ENCODE data around the gene ZNFX1.

Gene ZNFX1

DNA sequence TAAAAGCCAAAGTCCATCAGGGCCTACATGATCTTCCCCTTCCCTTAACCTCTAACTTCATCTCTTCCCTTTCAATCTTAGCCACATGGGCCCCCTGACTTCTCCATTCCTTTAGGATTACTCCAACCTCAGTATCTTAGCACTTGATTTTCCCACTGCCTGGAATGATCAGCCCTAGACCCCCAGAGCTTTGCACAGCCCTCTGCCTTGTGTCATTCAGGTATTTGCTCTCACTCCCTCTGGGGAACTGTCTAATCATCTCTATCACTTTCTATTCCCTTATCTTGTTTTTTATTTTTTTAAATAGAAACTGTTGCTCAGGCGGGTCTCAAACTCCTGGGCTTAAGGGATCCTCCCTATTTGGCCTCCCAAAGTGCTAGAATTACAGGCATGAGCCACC lies 13.3 kb upstream of the ZNFX1 start:
- DNase-seq, result peak; percentile 19

DNA sequence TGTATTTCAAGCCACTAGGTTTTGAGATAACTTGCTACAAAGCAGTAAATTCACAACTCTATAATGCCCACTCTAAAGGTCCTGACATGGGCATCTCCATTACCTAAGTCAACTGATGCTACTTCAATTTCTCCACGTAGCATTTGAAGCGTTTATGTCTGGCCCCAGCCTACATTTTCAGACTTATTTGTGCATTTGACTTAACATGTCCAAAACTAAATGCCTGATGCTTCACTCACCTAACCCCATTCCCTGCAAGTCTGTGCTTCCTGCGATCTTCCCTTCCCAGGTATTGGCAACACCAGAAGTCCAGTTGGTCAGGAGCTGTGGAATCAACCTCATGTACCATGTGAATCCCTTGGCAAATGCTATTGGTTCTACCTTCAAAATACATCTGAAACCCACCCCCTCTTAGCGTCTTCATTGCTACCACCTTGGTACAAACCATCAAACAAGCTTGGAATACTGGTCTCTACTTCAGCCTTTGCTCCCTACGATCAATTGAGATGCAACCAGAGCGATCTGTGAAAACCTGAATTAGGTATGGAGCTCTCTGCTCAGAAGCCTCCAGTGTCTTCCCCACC lies 12.8 kb upstream of the ZNFX1 start:
- DNase-seq, result no peak

- DNase-seq, result no peak
Observed at GRCh38 chr20:49288784-49289696, 11.2 kb upstream of the ZNFX1 start.

DNA sequence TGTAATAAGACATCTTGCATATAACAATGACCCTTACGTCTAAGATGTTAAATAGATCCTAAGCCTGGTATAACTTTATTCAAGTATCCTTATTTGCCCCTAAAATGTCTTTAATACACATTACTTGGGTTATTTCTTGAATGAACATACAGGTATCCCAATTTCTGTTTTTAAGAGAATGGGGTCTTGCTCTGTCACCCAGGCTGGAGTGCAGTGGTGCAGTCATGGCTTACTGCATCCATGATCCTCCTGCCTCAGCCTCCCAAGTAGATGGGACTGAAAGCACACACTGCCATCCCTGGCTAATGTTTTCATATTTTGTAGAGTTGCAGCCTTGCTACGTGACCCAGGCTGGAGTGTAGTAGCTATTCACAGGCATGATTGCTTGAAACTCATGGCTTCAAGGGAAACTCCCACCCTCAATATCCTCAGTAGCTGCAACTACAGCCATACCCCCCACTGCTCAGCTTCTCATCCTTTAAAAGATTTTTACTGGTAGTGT lies 10.4 kb upstream of the ZNFX1 start:
- no peak for DNase-seq

GRCh38 chr20:49287555-49288249 lies 9.8 kb upstream of the ZNFX1 start:
- DNase-seq, result no peak

- DNase-seq, result peak; percentile 70
Observed at GRCh38 chr20:49286689-49287551, 9.1 kb upstream of the ZNFX1 start.

GRCh38 chr20:49285813-49286494 lies 8.1 kb upstream of the ZNFX1 start:
- no peak for DNase-seq

GRCh38 chr20:49285233-49285668 lies 7.4 kb upstream of the ZNFX1 start:
- DNase-seq, result peak; percentile 26

DNA sequence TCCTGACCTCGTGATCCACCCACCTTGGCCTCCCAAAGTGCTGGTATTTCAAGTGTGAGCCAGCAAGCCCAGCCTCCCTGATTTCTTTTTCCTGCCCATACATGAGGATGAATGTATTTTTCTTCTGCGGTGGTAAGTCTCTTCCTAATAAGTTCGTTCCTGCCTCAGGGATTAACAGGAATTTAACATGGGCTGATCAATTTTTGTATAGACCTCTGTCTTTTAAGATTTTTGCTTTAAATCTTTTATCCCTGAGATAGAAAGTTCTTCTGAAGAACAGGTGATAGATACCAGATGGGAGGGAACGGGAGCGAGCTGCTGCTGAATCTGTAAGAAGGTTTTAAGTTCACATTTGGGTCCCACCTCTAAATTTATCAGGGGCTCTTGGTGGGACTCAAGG lies 7.0 kb upstream of the ZNFX1 start:
- no peak for DNase-seq

DNA sequence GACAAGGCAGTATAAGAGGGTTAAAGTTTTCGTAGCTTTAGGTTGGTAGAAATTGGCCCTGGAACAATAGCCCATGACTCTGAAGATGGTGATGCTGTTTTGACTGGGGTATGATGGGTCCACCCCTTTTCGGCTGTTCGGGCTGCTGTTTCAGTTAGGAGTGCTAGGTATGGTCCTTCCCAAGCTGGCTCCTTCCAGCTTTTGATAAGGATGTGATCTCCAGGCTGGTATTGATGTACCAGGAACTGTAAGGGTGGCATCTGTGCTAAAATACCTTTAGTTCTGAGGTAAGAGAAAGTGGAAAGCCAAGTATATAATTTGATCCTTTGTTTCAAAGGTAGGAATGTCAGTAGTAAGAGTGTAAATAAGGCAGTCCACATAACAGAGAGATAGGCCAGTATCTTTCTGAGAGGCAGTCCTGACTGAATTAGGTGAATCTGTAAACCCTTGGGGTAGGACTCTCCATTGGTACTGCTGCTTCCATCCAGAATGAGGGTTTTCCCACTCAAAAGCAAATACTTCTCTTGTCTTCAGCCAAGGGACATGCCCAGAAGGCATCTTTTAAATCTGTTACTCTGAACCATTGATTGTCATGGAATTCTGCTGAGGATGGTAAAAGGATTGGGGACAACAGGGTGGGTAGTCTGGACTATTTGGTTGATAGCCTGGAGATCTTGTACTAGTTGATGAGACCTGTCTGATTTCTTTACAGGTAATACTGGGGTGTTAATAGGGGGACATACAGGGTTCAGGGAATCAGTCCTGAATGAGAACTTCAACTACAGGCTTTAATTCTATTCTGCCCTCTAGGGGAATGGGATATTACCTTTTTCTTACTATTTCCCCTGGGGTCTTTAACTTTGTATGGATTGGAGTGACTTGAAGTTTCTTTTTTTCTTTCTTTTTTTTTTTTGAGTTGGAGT lies 6.1 kb upstream of the ZNFX1 start:
- peak; percentile 28 for DNase-seq

- DNase-seq, result peak; percentile 35
Observed at GRCh38 chr20:49283176-49283702, 5.4 kb upstream of the ZNFX1 start.

DNA sequence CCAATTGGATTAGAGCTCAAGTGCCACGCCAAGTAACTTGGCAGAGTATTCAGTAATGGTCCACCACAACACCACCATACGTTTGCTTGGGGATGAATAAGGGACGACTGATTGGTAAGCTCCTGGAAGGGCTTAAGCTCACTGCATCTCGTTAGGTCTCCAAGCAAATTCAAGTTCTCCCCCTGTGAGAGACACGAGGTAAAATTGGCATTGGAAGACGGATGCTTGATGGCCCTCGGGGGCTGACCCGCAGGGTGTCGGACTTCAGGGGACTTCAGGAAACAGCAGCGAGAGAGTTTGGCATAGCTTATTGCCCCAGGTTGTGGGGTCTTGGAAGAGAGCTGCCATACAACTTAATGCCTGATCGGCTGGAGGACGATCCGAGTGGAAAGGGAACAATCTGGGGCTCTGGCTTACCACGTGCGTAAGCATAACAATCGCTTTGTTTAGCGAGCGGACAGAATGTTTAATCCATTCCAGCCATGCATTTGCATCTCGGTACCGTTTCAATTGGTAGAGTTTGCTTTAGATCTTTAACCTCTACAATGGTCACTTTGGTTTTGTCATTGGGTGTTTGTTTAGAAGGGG lies 4.8 kb upstream of the ZNFX1 start:
- DNase-seq, result peak; percentile 20

DNA sequence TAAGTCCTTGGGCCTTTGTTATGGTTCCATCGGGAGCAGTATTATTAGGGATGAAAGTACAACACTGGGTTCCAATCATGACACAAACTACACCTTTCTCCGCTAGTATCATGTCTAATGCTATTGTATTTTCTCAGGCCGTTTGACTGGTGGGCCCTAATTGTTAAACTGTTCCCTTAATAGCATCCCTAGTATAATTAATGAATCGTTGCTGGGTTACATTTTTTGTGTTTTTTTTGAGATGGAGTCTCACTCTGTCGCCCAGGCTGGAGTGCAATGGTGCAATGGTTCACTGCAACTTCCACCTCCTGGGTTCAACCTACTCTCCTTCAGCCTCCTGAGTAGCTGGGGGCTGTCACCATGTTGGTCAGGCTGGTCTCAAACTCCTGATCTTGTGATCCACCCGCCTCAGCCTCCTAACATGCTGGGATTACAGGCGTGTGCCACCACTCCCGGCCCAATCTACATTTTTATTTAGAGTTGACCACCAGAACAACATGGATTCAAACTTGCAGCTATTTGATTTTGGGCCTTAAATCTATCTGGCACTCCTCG lies 4.1 kb upstream of the ZNFX1 start:
- no peak for DNase-seq

DNA sequence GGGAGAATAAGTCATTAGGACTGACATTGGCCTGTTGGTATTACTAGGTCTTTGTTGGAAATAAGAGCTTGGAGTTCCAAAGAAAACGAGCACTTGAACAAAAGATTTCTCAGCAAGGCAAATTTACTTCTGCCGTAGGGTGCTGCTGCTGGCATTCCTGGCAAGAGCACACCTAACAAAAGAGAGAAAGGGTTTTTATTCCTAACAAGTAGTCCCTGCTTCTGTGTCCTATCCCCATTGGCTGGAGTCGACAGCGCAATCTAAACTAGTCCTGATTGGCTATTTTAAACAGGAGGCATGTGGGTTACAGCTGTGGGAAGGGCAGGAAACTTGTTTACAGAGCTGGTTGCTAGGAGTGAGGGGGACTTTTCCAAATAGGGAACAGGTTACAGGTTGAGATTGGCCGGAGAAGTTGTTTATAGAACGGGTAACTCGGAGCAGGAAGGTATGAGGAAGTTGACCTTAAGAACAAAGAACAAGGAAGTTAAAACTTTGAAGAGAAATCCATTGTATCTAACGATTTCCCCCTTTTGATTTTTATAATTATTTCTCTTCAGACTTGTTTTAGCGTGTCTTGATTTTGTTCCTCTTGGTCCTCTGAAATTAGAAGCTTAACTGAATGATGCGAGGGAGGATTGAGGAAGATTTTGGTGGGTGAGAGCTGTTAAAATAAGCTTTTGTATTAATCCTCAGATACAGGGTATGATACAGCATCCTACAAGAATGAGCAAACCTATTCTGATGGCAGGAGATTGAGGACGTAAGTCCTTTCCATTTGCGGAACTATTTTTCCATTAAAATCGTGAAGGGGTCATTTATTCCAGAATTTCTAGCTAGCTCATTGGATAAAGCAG lies 3.4 kb upstream of the ZNFX1 start:
- DNase-seq, result peak; percentile 60

GRCh38 chr20:49280463-49281058 lies 2.7 kb upstream of the ZNFX1 start:
- peak; percentile 35 for DNase-seq

GRCh38 chr20:49279677-49280462 lies 2.0 kb upstream of the ZNFX1 start:
- peak; percentile 50 for DNase-seq

All from hematopoietic multipotent progenitor cell treated with erythropoietin and hydrocortisone succinate and interleukin-3 and kit ligand, for 4 days (in vitro differentiated cells).